ENCODE data around the gene ATP5F1E.

The ATP5F1E gene

GRCh38 chr20:59005523-59006166 is 26.5 kb downstream of the ATP5F1E start:
- no peak for DNase-seq

GRCh38 chr20:59004763-59005522 is 27.2 kb downstream of the ATP5F1E start:
- no peak for DNase-seq

GRCh38 chr20:59004493-59004762 is 27.7 kb downstream of the ATP5F1E start:
- no peak for DNase-seq

- no peak for DNase-seq
These were observed 28.2 kb downstream of the ATP5F1E start for GRCh38 chr20:59003836-59004492.

GRCh38 chr20:59002874-59003399 is 29.2 kb downstream of the ATP5F1E start:
- DNase-seq = no peak

GRCh38 chr20:59002388-59002787 is 29.7 kb downstream of the ATP5F1E start:
- DNase-seq = no peak

GRCh38 chr20:59001449-59002171 is 30.5 kb downstream of the ATP5F1E start:
- DNase-seq = no peak

- DNase-seq = no peak
These were observed 31.1 kb downstream of the ATP5F1E start for GRCh38 chr20:59001068-59001448.

GRCh38 chr20:59000326-59000725 is 31.8 kb downstream of the ATP5F1E start:
- DNase-seq = no peak

GRCh38 chr20:58998656-58999055 is 33.5 kb downstream of the ATP5F1E start:
- DNase-seq = no peak

GRCh38 chr20:58997141-58997770 is 34.9 kb downstream of the ATP5F1E start:
- no peak for DNase-seq

- no peak for DNase-seq
These were observed 35.9 kb downstream of the ATP5F1E start for GRCh38 chr20:58996226-58996611.

- DNase-seq = no peak
These were observed 36.5 kb downstream of the ATP5F1E start for GRCh38 chr20:58995461-58996225.

- DNase-seq = no peak
These were observed 37.6 kb downstream of the ATP5F1E start for GRCh38 chr20:58994390-58995159.

GRCh38 chr20:58993332-58994248 is 38.5 kb downstream of the ATP5F1E start:
- no peak for DNase-seq

GRCh38 chr20:58992911-58993310 is 39.2 kb downstream of the ATP5F1E start:
- no peak for DNase-seq

GRCh38 chr20:58991715-58992114 is 40.4 kb downstream of the ATP5F1E start:
- DNase-seq = no peak

GRCh38 chr20:58990651-58991445 is 41.3 kb downstream of the ATP5F1E start:
- DNase-seq = no peak

GRCh38 chr20:58989196-58989595 is 42.9 kb downstream of the ATP5F1E start:
- no peak for DNase-seq
